HG02798 (cell line): ENCODE results near the gene P4HB.
"Not testable (repeated sequence)": the region's sequence is repeated elsewhere in the genome, so short reads cannot be mapped to it uniquely, and the experiment has no call there.

ENCODE experiments used
- ATAC-seq: cut with Tn5 transposase; IDR thresholded peaks from one replicate; pipeline ENCODE4 v1.9.1; 2021; ENCODE audit warnings: mild to moderate bottlenecking; ENCODE audit not compliant: unreplicated experiment, poor library complexity

Gene P4HB

DNA sequence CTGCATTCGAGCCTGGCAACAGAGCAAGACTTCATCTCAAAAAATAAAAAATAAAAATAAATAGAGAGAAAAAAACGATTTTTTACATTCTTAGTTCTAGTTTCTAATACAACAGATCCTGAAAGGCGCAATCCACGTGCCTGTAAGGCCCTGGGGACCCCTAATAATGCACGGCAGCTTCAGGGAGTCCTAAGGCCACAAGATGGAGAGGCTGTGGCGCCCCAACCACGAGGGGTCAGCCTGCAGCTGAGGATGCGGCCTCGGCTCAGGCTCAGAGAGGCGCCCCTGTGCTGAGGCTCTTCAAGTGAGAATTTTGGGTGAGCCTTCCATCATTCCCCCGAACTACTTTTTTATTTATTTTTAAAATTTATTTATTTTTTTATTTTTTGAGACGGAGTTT lies 10.9 kb downstream of the P4HB start:
- ATAC-seq = no peak

GRCh38 chr17:81846743-81847689 lies 13.3 kb downstream of the P4HB start:
- ATAC-seq = no peak

GRCh38 chr17:81845881-81846742 lies 14.2 kb downstream of the P4HB start:
- no peak for ATAC-seq

DNA sequence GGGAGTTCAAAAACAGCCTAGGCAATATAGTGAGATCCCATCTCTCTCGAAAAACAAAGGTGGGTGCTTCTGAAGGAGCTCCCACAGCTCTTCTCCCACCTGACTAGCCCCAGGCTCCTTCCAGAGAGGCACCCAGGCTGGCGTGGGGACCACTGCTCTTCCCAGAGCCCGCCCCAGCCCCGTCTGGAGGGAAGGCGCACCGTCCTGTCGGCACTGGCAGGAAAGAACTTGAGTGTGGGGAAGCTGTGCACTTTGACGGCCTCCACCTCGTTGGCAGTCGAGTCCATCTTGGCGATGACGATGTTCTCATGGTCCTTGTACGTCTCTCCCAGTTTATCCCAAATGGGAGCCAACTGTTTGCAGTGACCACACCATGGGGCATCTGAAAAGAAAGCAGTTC lies 15.0 kb downstream of the P4HB start:
- ATAC-seq = no peak

GRCh38 chr17:81844887-81845286 lies 15.4 kb downstream of the P4HB start:
- no peak for ATAC-seq

DNA sequence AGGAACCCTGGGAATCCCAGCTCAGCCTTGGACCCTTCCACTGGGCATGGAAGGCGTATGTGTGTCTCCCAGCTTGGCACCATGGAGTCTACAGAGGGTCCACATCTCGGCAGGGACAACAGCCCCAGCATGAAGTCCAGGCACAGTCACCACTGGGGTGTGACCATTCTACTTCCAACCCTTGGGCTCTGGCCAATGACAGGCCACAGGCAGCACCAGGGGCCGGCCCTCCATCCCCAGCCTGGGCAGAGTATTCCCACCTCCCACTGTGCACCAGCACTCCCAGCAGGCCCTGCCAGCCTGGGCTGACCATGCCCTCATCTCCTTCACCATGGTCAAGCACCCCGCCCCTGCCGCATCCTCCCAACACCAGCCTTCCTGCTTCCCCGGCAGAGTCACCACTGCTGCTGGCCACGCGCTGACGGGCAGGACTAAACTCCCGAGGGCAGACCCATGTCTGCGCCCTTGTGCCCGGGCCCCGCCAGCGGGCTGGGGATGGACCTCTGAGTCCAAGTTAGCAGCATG lies 15.9 kb downstream of the P4HB start:
- no peak for ATAC-seq

DNA sequence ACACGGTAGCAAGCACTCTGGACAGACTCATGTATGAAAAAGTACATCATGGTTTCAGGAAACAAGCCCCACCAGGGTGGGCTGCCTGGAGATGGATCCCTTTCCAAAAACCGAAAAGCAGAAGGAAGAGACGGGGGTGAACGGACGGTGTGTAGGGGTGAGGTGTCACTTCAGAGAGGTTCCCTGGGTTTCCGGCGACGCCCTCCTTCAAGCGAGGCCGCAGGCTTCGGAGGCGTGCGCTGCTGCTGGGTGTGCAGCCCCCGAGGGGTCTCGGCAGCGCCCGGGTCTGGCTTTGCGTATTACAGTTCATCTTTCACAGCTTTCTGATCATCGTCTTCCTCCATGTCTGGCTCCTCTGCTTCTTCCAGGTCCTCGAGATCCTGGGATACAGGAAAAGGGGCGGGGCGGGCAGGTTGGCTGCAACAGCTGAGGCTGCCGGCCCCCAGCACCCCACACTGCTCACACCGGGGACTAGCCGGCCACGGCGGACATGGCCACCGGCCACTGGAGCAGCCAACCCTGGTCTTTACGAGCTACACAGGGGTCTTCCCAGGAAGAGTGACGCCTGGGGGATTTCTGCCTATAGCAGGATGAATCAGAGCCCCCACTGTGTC lies 16.5 kb downstream of the P4HB start:
- ATAC-seq = no peak

DNA sequence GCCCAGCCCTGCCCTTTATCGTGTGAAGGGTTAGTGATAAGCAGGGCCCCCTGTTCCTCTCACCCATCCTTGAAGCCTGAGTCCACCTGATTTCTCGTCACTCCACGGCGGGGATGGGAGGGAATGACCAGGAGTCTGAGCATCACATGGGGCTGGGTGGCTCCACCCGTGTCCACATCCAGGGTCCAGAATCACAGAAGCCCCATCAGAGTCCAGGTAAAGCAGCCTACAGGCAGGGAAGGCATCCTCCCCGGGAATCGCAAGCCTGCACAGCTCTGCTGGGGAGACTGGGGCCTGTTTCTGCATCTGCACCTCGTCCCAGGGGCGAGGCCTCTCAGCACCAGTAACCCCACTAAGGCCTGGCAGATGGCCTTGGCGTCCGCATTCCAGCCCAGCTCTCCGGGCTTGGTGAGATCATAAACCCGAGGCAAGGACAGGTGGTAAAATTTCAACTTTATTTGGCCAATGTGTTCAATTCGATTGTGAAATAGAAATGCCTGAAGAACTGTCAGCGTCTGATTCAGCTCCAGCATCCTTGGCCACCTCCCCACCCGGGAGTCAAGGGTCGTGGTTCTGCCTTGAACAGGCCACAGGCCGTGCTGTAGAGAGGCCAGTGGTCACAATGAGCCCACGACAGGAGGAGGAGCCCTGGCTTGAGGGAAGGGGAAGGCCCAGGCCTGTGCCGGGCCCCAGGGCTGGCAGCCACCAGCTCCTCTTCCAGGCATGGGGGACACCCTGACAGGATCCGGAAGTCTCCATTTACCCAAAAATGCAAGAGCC lies 17.4 kb downstream of the P4HB start:
- no peak for ATAC-seq

GRCh38 chr17:81842378-81842724 lies 18.0 kb downstream of the P4HB start:
- no peak for ATAC-seq

GRCh38 chr17:81841866-81842265 lies 18.5 kb downstream of the P4HB start:
- ATAC-seq = no peak

GRCh38 chr17:81840826-81841778 lies 19.2 kb downstream of the P4HB start:
- no peak for ATAC-seq

DNA sequence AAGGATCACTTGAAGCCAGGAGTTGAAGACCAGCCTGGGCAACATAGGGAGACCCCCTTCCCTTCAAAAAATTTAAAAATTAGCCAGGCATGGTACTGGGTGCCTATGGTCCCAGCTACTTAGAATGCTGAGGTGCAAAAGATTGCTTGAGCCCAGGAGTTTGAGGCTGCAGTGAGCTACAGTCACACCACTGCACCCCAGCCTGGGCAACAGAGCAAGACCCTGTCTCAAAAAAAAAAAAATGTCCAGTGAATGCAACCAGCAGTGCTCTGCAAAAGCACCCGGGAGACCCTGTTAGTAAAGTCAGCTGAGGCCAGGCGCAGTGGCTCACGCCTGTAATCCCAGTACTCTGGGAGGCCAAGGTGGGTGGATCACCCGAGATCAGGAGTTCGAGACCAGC lies 20.3 kb downstream of the P4HB start:
- not testable (repeated sequence) for ATAC-seq

GRCh38 chr17:81839301-81839700 lies 21.0 kb downstream of the P4HB start:
- ATAC-seq = no peak

DNA sequence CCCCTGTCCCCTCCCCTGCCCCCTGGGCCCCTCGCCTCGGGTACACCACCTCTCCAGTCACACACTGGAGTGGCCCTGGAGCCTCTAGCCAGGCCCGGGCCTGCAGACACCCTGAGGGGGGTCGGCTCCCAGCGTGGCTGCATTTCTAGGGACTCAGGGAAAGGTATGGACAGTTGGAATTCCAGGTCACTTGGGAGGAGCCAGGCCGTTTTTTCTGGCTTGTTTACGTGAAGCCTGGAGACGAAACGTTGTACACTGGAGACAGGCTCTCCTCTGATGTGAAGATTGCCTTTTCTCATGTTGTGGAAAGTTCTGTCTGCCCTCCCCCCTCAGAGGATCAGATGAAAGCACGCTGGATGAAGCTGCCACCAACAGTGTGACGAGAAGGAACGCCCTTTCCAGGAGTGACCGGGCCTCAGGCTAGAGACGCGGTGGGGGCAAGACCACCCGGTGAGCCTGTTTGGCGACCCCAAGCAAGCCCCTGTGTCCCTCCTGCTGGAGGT lies 21.5 kb downstream of the P4HB start:
- no peak for ATAC-seq

DNA sequence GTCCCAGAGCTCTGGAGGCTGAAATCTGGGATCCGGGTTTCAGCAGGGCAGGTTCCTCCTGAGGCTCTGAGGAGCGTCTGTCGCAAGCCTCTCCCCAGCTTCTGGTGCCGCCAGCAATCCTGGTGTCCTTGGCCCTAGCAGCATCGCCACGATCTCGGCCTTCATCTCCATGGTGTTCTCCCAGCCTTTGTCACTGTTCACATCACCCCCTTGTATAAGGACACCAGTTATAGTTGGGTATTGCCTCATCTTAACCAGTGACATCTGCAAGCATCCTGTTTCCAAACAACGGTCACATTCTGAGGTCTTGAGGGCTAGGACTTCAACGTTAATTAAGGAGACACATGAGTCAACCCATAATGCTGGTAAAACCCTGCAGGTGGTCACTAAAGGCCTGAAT lies 22.7 kb downstream of the P4HB start:
- ATAC-seq = no peak

DNA sequence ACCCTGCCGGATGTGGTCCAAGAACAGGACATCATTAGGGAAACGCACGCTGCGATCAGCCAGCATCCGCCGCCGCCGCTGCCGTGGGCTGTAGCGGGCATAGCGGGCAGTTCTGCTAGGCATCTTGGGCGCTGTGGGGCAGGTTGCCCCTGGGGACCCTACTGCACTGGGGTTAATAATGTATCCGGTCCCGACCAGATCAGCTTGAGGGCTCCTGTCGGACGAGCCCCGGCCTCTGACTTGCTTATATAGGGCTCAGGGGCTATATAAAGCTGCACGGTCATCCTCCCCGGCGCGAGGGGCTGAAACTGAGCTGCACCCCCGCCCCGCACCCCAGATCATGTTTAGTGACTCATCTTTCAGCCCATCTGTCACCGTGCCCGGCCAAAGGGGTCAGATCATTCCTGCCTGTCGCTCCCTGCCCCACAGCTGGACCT lies 25.5 kb downstream of the P4HB start, which contains the start of gene PPP1R27:
PPP1R27 (minus strand) TSS at position 220 of the 437 bp plus-strand sequence; CDS start at position 123, 97 bp downstream.
- no peak for ATAC-seq

DNA sequence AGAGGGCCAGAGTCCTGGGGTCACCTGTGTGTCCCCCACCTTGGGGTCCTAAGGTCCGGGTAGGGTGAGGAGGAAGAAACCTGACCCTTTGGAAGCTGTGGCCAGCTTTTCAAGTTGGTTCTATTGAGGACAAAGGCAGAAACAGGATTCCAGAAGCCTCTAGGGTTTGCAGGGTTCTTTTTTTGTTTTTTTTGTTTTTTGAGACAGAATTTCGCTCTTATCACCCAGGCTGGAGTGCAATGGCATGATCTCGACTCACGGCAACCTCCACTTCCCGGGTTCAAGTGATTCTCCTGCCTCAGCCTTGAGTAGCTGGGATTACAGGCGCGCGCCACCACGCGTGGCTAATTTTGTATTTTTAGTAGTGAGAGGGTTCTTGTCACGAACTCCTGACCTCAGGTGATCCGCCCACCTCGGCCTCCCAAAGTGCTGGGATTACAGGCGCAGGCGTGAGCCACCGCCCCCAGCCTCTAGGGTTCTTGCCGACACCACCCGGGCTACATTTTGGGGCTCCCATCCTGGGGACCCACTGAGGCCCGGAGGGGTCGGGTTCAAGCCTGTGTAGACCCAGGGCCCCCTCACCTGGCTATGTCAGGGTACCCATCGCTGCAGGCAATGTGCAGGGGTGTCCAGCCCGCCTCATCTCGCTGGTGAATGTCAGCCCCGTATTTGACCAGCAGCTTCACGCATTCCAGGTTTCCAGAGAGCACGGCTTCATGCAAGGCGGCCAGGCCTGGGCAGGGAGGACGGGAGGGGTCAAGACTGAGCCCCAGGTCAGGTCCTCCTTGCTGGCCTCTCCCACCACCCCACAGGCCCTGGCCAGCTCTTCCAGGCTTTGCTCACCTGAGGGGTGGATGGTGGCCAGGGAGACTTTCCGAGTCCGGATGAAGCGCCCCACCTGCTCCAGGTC lies 26.2 kb downstream of the P4HB start:
- ATAC-seq = no peak
